Measurements from ENCODE around the gene DAAM1.

DNA sequence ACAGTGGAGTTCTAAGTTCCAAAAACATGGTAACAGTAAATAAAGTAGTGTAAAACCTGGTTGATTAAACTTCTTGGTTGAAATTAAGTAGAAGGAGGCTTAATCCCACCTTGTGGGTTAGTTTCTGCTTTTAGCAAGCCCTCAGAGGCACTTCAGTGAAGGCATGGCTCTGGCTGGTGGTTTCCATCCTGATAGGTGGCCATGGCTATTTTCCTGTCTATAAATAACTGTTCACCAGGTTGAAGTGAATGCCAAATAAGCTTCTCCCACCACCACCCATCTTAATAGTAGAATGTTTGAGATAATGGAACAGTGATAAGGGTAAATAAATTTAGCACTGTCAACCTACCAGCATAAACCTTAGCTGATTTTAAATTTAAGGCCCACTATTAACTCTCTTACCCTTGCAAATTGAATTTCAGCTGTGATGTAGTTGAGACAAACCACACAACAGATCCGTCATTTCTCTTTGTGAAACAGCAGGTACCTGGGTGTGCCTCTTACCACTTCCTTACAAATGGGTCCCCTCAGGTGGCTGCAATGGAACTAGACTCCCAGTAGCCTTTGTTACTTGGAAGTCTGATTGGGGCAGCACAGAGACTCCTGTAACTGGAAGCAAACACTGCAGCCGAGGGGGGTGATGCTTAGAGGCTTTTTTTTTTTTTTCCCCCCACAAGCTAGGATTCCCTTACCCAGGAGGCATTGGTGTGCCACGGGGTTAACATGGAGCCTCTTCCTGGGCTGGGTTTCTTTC is 41.4 kb downstream of the DAAM1 start:
- no peak for TF ChIP-seq CTCF (IDR thresholded peaks at IDR 0.05; ENCODE audit: insufficient read depth, low read depth, low read length)
- TF ChIP-seq EZH2 (IDR thresholded peaks at IDR 0.05; ENCODE audit: insufficient read depth, low read length) = no peak

All from astrocyte (in vitro differentiated cells and primary cell).